ENCODE results near the gene NDUFS8. TPM values are rescaled to one million over a fixed set of nuclear protein-coding genes. Genes with fewer than 3 reads are reported as not detected.
A peak's percentile ranks its signal among the peaks of the same experiment; 100 is the strongest.

Gene NDUFS8
- total RNA-seq, 1 donor from 2014 or later, result 95.5 TPM

DNA sequence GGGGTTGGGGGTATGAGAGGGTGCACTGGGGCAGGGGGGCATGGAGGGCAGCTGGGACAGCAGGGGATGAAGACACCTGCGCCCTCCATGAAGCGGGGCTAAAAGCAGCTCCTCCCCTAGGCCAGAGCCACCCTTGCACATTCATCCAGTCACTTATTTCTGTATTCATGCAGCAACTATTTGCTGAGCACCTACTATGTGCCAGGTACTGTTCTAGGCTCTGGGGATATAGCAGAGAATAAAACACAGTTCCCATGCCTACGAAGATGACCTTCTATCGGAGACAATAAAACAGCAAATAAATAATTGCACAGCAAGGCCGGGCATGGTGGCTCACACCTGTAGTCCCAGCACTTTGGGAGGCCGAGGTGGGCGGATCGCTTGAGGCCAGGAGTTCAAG lies 15.0 kb upstream of the NDUFS8 start:
- H3K27ac ChIP-seq, result peak overlapping the region; percentile 86
- H3K9me3 ChIP-seq, result no peaks in the 10 kb centered on the region
- no peaks in the 10 kb centered on the region for H3K27me3 ChIP-seq (ENCODE audit: low read depth)
- H3K4me1 ChIP-seq, result peaks cover 60% of the 10 kb centered on the region
- intact Hi-C loops (cut with DNase I), result no loop called here
- H3K36me3 ChIP-seq, result peaks cover 10% of the 10 kb centered on the region
- H3K4me3 ChIP-seq, result no peak overlapping the region
- ATAC-seq (no peak), DNase-seq (no peak)
- TF ChIP-seq, protein P1, sequence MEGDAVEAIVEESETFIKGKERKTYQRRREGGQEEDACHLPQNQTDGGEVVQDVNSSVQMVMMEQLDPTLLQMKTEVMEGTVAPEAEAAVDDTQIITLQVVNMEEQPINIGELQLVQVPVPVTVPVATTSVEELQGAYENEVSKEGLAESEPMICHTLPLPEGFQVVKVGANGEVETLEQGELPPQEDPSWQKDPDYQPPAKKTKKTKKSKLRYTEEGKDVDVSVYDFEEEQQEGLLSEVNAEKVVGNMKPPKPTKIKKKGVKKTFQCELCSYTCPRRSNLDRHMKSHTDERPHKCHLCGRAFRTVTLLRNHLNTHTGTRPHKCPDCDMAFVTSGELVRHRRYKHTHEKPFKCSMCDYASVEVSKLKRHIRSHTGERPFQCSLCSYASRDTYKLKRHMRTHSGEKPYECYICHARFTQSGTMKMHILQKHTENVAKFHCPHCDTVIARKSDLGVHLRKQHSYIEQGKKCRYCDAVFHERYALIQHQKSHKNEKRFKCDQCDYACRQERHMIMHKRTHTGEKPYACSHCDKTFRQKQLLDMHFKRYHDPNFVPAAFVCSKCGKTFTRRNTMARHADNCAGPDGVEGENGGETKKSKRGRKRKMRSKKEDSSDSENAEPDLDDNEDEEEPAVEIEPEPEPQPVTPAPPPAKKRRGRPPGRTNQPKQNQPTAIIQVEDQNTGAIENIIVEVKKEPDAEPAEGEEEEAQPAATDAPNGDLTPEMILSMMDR (IDR thresholded peaks at IDR 0.05), result no peak

DNA sequence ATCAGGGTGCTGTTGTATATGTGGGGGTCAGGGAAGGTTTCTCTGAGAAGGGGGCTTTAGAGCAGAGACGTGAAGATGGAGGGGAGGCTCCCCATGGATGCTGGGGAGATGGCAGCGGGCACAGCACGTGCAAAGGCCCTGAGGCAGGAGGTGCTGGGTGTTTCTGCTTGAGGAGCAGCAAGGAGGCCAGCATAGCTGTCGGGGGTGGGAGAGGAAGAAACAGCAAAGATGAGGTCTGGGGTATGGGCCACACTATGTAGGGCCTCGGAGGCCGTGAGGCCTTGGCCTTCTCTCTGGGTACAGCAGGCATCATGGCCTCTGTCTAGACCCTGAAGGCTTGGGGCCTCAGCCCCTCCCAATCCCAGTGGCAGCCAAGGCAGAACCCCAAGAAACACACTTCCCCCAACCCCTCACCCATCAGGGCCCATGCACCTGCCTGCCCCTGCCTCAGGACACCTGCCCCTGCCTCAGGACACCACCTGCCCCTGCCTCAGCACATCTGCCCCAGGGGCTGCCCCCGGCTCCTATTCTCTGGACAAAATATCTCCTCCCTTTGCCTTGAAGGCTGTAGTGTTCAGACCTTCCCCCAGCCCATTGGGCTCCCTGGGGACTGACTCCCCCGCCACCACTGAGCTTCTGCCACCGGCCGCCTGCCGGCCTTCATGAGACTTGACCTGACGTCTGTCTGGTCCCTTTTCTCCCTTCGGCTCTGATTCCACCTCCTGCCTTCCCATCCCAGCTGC lies 14.1 kb upstream of the NDUFS8 start:
- ATAC-seq (no peak), DNase-seq (no peak)
- H3K36me3 ChIP-seq, result peaks cover 11% of the 10 kb centered on the region
- no peaks in the 10 kb centered on the region for H3K27me3 ChIP-seq (ENCODE audit: low read depth)
- H3K4me3 ChIP-seq, result no peak overlapping the region
- peaks cover 63% of the 10 kb centered on the region for H3K4me1 ChIP-seq
- H3K27ac ChIP-seq, result peak overlapping the region; percentile 46
- TF ChIP-seq, protein P1 (IDR thresholded peaks at IDR 0.05), result no peak
- intact Hi-C loops (cut with DNase I), result no loop called here
- H3K9me3 ChIP-seq, result no peaks in the 10 kb centered on the region

- no peak for ATAC-seq
- DNase-seq, result peak; percentile 56
- Histone ChIP-seq H3K4me3 (no peak overlapping the region), H3K27ac (peak overlapping the region; percentile 46), H3K4me1 (peaks cover 55% of the 10 kb centered on the region), H3K27me3 (ENCODE audit: low read depth) (no peaks in the 10 kb centered on the region), H3K9me3 (no peaks in the 10 kb centered on the region), H3K36me3 (peaks cover 20% of the 10 kb centered on the region)
- intact Hi-C loops (cut with DNase I), result no loop called here
- TF ChIP-seq, protein P1 (IDR thresholded peaks at IDR 0.05), result no peak
These were observed 13.3 kb upstream of the NDUFS8 start for GRCh38 chr11:68016904-68017817.

GRCh38 chr11:68017980-68018729 lies 12.3 kb upstream of the NDUFS8 start:
- Histone ChIP-seq H3K9me3 (no peaks in the 10 kb centered on the region), H3K27ac (peak overlapping the region; percentile 46), H3K36me3 (peaks cover 28% of the 10 kb centered on the region), H3K4me3 (no peak overlapping the region), H3K27me3 (ENCODE audit: low read depth) (no peaks in the 10 kb centered on the region), H3K4me1 (peaks cover 46% of the 10 kb centered on the region)
- TF ChIP-seq, protein P1 (IDR thresholded peaks at IDR 0.05), result no peak
- intact Hi-C loops (cut with DNase I), result no loop called here
- no peak for ATAC-seq
- DNase-seq, result no peak

DNA sequence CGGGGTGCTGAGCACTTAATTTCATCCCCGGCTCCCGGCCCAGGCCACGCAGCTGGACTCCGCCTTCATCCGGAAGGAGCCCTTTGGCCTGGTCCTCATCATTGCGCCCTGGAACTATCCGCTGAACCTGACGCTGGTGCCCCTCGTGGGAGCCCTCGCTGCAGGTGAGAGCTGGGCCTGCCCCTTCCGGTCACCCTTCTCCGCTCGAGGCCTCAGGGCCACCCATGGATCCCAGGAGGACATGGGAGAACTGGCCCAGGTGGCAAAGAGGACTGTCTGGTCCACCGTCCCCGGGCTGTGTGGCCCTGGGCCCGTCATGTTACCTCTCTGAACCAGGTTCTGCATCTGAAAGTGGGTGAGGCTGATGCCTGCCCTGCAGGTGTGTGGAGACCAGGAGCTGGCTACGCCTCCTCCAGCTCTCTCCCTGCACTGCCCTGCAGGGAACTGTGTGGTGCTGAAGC lies 11.7 kb upstream of the NDUFS8 start:
- ATAC-seq, result no peak
- H3K27me3 ChIP-seq (ENCODE audit: low read depth), result no peaks in the 10 kb centered on the region
- no peak for DNase-seq
- H3K4me1 ChIP-seq, result peaks cover 43% of the 10 kb centered on the region
- TF ChIP-seq, protein P1 (IDR thresholded peaks at IDR 0.05), result no peak
- H3K36me3 ChIP-seq, result peaks cover 33% of the 10 kb centered on the region
- no peak overlapping the region for H3K27ac ChIP-seq
- intact Hi-C loops (cut with DNase I), result no loop called here
- no peak overlapping the region for H3K4me3 ChIP-seq
- no peaks in the 10 kb centered on the region for H3K9me3 ChIP-seq

Measured in lower lobe of right lung (tissue), 2 donors.